Ureter (tissue), 1 donor: Measurements from ENCODE around the gene TMEM250. TPM values are rescaled to one million over a fixed set of nuclear protein-coding genes. Genes with fewer than 3 reads are reported as not detected.

Experiments used
- DNase-seq: peaks from one replicate; pipeline ENCODE4 v3.0.0-alpha.2; 2020; ENCODE audit warnings: low spot score
- total RNA-seq: library from RNA; stranded (reverse); gene quantifications from one replicate; pipeline ENCODE4 v1.2.4, GENCODE V29; 2023
- donor health status: DM: yes; HTN: yes; CAD: no.

The TMEM250 gene
- total RNA-seq, 1 donor from 2014 or later, result 31.8 TPM

DNA sequence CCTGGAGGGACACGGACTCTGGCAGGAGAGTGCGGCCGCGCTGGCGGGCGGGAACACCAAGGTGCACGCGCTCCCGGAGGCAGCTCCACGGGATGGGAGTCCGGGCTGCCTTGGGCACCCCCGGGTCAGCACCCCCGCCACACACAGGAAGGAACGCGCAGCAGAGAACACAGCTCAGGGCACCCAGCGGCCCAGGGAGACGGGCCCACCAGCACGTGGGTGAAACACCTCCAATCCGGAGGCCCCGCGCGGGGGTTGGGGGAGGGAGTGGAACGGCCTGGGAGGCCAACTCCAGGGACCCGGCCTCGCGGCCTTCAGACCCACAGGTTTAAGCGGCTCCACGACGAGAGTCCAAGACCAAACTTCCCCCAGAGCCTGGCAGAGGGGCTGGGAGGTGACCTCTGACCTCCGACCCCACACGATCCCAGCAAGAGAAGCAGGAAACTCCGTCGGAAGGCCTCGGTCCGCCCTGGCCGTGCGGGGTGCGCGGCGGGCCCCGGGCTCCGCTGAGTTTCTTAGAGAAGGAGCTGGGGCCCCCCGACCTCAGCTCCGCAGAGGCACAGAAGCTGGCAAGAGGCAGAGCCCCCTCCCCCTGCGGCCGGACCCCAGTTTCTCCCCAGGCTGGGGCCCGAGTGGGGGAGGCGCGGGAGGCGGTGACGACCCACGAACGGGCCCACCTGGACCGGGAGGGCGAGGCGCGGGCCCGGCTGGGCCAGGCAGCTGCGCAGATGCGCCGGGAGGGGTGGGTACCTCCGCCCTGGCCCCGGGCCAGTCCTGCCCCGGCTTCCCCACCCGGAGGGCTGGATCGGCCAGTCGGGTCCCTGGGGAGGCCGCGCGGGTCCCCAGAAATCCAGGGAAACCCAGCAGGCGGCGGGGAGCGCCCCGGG is 24.4 kb downstream of the TMEM250 start:
- peak; percentile 86 for DNase-seq

DNA sequence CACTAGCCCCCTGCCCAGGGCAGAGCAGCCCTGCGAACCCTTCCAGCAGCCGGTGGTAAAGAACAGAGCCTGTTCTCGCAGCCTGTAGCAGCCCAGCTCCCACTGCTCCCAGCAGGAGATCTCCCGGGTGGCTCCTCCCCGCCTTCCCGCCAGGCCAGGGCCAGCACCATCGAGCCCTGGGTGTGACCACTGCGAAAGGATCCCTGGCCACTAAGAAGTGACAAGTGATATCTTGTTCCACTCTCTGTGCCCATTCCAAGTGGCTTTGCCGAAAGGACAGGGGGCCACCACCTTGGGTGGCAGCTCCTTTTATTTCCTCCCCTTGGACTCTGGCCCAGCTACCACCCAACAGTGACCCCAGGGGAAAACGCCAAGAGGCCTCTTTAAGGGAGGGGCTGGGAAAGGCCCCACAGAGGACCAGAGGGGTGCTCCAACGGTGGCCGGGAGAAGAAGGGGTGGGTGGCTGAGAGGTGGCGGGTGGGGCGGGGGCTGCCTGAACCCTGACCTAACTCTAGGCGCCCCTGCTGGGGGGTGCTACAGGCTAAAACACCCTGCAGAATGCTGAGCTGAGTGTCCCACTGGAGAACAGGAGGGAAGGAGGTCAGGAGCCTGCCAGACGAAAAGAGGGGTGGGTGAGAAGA is 25.2 kb downstream of the TMEM250 start:
- no peak for DNase-seq

DNA sequence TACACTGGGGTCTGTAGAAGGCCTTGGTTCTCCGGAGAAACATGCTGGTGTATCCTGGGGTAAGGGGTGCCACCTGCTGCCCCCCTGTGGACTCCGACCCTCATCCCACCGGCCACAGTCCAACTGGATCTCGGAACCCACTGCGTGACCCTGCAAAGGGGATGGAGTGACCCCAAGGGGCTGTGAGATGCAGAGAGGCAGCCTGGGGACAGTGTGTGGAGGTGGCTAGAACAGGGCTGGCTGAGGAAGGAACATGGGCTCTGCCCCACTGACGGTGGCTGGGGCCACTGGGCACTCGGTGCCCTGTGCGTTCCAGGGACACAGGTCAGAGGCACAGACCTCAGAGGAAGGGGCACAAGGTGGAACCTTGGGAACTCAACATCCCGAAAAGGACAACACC is 25.9 kb downstream of the TMEM250 start:
- no peak for DNase-seq

DNA sequence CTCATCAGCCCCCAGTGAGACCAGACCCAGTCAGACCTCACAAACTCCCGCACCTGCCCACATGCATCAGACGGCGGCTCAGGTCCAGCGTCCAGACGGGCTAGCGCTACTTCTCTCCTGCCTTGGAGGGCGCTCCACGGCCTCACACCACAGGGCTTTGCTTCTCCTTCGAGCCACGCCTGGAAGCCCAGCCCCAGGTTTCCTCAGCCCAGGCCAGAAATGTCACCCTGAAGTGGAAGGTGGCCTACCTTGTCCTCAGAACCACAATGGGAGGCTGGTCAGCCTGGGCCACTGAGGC is 26.4 kb downstream of the TMEM250 start:
- DNase-seq, result no peak

DNA sequence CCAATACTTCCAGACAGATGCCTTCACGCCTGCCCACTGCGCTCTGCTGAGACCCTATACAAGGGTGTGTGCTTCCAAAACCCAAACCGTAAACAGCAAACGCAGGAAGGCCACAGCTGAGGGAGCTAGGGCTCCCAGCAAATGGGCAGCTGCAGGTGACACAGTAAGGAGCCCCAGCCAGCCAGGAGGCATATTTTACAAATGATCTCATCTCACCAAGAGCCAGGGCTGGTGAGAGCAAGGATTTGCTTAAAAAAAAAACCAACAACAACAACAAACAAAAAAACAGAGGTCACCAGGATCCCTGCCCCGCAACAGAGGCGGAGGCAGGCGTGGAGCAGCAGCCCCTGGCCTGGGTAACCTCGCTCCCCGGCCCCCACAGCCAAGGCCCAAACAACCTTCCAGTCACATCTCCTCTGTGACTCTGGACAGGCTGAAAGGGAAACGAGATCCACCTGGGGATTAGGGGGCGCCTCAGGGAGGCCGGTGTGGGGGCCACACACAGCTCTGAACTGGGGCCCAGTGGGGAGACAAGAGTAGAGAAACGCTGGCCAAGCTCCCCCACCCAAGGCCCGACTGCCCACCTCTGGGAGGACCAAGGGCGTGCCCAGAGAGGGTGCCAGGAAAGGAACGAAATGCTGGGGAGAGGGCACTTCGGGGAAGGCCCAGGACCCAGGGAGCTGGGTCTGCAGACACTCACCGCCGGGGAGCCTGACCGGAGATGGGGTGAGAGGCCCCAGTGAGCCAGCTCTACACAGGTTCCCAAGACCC is 26.9 kb downstream of the TMEM250 start:
- no peak for DNase-seq

DNA sequence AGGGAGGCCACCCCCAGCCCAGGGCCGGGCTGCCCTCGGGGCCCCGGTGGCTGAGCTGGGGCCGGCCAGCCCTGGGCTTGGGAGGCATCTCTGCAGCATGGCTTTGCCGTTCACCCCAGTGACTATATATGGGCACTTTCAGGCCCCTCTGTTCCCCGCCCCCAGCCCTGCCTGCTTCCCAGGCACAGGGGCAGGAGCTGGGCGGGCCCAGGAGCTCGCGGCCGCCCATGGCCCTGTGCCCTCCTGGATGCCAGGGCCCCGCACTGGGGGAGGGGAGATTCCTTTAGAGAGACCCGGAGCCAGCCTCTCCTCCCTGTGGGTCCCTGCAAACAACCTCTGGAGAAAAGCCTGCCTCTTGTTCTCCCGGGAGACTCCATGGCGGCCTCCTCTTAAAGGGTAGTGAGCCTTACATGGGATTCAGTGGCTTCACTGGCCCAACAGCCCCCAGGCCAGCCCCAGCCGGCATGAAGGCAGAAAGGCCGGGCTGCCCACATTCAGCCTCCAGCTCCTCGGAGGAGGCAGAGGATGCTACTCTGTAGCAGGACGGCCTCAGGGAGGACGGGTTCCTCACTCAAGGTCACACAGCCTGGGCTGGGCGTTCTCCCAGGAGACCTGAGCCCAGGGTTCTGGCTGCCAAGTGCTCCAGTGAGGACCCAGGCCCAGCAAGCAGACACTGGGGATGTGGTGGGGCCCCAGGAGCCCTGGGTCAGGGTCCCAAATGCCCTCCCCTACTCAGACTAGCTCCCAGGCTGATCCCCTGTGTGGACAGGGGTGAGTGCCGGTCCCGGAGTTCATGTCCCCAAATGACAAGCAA is 27.7 kb downstream of the TMEM250 start:
- DNase-seq, result no peak

DNA sequence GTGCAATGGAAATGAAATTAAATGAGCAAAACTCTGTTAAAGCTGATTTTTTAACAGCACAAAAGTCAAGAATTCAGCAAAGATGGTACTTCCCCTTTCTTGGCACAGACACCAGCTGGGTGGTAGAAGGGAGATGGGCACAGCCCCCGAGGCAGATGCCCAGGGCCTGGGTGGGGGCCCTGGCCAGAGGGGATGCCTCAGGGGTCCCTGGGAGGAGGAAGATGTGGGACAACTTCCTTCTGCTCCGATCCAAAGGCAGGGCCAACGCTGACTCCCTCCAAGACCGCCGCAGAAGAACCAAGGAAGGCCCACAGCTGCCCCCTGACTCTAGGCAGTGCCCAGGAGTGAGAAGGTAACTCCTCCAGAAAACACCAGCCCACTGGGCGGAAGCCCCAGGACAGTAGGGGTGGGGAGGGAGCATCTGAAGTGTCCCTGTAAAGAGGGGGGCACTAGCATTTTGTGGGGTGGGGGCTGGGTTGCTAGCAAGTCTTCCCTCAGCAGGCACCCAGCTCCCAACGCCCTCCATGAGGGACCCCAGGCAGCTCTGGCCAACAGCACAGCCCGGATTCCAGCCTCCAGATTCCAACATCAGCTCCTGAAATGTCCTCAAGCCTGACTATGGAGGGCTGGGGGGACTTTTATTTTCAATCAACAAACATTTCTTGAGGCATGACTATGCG is 28.5 kb downstream of the TMEM250 start:
- no peak for DNase-seq

DNA sequence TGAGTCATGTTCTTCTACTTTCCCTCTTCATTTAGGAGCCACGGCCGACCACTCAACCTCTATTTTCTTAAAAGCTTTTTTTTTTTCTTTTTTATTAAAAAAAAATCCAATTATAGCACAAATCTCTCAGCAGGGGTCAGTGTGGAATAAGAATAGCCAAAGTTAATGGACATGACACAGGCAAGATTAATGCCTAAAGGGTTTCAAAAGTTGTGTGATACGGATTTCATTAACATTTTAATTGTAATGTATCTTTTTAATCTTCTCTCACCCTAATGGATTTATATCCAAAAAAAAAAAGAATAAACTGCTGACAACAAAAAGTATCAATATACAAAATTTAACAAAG is 29.0 kb downstream of the TMEM250 start:
- DNase-seq, result no peak

DNA sequence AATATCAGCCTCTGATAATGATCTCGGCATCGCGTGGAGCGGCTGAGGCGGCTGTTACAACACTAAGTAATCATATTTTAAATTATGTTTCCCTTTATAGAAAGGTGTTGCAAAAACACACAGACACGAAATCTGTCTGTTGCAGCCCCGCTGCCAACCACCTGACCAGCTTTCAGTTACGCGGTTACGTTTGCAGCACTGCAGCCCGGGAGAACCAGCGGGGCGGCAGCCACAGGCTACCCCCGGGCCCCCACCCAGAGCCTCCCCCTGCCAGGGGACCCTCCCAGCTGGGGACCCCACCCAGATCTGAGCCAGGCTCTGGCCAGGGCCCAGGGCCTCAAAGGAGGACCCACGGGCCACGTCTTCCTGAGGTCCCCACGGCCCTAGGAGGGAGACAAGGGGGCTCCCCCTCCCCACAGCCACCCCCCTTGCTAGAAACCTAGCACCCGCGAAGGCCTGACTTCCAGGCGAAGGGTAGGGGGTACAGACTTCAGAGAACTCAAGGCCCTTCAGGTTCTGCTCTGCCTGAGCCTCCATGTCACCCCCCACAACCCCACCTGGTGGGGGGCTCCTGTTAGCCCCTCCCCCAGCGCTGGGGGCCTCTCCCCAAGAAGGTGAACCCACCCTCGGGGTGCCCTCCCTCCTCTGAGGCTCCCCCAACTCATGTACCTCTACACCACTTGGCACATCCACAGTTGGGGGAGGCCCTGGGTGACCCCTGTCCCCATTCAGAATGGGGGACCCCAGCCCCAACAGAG is 29.6 kb downstream of the TMEM250 start:
- no peak for DNase-seq

DNA sequence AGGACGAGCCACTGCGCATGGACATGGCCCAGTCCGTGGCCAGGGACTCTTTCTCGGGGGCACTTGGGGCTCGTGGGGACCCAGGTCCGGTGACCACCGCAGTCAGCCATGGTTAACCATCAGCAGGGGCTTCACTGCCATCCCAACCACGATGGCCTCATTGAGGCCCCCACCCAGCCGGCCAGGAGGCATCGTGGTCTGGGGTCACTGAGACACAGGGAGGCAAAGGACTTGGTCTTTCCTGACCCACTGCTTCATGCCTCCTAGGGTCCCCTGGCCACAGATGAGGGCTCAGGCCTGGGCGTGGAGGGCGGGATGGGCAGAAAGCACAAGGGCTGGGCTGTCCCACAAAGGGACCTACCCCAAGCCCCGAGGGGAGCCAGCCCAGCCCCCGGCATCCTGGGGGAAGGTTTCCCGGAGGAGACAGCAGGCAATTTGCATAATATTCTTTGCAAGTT is 30.2 kb downstream of the TMEM250 start:
- DNase-seq, result no peak

DNA sequence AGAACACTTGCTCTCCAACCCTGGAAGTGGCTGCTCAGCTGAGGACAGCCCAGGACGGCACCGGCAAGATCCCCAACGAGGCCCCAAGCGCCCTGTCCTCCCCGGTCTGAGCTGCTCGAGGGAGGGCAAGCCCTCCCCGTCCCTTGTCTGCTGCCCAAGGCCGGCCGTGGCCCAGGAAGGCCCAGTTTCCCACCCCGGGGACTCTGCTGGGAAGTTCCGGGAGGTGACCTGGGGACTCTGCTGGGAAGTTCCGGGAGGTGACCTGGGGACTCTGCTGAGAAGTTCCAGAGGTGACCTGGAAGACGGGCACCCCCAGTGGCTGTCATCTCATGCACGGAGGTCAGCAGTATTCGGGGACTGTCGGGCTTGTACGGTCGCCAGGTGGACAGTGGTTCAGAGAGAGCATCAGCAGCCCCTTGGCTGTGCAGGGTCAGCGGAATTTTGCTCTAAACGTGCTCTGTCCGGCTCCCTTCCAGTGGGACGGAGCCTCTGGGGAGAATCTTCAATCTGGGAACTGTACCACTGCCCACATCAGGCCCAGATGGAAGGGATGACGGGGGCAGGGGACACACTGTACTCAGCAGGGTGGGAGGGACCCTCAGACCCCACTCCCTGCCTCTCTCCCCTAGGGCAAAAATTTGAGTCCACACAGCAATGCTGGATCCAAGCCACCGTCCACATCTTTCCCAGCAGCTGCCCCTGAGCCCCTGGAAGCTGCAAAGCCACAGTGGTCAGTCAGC is 30.8 kb downstream of the TMEM250 start:
- DNase-seq, result no peak

DNA sequence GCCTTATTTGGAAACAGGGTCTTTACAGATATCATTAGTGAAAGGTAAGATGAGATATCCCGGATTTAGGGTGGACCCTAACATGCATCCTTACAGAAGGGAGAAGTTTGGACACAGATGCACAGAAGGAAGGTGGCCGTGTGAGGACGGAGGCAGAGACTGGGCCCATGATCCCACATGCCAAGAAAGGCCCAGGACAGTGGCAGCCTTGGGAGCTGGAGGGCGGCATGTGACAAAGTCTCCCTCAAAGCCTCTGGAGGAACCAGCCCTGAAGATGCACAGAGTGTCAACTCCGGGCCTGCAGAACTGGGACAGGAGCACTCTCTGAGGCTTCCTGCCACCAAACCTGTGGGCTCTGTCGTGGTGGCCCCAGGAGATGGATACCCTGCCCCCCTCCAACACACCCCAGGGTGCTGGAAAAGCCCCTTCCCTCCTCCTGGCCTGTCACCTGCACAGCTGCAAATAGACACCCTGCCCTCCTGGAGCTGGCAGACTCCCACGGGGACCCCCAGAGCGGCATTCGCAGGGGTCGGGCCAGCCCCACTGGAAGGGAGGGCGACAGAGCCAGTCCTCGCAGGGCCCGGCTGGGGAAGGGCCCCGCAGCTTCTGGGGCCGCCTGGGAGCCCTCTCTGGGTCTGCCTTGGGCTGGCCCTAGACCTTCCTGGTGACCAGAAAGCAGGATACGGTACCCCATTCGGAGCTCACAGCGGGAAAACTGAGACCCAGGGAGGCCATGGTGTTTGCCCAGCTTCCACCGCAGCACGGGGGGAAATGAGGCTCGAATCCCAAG is 31.5 kb downstream of the TMEM250 start:
- DNase-seq, result no peak

DNA sequence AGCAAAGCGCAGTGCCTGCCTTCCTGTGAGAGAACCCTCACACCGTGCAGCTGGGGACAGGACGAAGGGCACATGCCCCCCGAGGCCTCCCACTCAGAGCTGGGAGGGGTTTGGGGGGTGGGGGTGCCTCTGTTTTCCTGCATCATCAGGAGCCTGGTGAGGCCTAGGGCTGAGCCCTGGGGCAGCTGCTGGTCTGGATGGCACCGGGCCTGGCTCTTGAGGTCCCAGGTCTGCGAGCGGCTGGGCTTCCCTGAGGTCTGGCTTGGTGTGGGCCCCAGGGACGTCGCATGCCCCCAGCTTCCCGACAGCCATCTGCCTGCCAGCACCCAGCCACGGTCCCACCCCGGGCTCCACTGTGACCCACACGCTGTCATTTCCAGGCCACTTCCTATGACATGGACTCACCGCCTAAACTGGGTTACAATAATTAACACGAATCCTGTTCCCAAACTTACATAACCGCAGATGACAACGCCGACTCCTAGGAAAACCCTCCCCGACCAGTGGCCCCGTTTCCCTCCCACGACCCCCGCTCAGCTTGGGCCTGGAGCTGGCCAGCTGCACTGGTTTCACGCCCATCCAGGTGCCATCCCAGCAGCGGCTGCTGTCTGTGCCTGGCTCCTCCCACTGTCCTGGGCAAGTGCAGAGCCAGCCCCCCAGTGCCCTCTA is 32.3 kb downstream of the TMEM250 start:
- no peak for DNase-seq

DNA sequence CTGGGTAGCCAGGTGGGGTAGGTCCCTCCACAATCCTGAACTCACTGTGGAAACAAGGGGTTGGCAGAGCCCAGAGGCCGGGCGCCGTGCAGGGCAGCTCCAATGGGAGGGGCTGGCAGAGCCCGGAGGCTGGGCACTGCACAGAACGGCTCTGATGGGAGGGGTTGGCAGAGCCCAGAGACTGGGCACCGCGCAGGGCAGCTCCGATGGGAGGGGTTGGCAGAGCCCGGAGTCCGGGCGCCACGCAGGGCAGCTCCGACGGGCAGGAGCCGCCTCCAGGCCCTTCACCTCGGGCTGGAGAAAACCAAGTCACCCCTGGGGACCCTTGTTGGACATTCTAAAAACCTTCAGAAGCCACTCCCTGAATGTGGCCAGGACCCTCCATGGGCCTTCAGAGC is 32.9 kb downstream of the TMEM250 start:
- DNase-seq, result no peak

DNA sequence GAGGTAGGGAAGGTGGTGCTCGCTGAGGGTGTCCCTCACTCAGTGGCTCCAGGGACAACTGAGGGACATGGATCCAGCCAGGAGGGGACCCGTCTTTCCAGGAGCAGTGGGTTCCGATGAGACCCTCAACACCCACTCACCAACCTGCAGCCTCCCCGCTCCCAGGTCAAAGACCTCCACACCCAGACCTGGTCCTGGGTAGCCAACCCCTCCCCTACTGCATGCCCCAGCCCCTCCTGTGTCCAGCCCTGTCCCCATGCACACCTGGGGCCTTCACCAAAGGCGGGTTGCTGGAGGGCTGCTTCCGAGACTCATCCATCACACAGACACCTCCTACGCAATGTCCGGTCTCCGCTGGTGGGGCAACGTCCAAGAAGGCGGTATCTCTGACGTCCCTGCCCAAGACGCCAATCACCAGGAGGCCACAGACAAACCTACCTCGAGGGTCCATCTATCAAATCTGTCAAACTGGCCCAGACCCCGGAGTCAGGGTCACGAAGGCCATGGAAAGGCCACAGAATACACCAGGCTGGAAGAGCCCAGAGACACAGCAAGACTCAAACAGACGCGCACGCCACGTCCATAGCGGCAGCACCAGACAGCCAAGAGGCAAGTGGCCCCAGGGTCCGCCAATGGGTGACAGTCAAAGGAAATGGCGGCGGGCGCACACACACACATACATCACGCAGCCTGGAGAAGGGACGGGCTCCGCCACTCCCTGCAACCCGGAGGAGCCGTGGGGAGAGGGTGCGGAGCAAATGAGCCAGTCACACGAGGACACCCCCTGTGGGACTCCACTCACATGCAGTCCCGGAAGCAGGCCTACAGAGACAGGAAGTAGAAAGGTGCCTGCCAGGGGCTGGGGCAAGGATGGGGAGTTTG is 34.4 kb downstream of the TMEM250 start:
- no peak for DNase-seq

DNA sequence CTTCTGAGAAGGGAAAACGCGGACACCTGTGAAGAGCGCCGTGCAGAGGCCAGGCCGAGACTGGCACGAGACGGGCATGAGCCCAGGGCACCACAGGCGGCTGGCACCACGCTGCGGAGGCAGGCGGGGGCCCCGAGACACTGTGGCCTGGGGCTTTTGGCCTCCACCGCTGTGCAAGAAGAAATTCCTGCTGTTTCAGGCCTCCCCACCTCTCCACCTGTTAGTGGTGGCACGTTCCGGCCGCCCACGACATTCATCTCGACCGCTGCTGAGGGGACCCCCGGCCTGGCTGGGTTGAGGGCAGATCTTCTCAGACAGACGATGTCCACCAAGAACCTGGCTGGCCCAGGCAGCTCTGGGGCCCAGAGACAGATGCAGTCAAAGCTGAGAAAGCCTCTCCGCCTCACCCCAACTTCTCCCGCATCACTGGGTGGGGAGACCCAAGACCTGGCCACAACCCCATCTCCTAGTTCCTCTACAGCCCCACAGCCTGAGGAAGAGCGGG is 35.1 kb downstream of the TMEM250 start:
- DNase-seq, result no peak
